HG03039 (cell line): ENCODE results near the gene RB1.

Experiments used
- ATAC-seq: cut with Tn5 transposase; IDR thresholded peaks from one replicate; pipeline ENCODE4 v1.9.1; 2021; ENCODE audit warnings: mild to moderate bottlenecking, moderate library complexity; ENCODE audit not compliant: unreplicated experiment

The RB1 gene

DNA sequence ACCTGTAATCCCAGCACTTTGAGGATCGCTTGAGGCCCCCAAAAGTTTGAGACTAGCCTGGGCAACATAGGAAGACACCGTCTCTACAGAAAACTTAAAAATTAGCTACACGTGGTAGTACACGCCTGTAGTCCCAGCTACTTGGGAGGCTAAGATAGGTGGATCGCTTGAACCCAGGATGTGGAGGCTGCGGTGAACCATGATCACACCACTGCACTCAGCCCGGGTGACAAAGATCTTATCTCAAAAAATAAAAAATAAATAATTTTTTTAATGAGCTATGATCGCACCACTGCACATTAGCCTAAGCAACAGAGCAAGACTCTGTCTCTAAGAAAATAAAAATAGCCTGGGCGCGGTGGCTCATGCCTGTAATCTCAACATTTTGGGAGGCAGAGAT is 222.7 kb downstream of the RB1 start:
- ATAC-seq, result no peak

DNA sequence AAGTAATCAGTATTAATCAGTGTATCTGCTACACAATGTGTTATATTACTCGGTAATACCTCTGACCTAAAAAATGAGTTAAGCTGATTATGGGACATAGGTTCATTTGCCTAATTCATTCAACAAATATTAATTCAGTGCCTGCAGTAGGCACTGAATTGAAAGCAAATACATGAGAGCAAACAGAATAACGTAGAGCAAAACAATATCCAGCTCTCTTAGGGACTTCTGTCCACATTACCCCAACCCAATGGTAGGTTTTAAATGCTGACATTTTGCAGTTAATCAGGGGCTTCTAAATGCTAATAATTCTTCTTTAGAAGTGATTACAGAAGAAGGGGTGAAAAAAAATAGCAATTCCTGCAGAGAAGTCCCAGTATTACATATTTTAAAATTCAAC is 224.4 kb downstream of the RB1 start:
- ATAC-seq, result no peak

DNA sequence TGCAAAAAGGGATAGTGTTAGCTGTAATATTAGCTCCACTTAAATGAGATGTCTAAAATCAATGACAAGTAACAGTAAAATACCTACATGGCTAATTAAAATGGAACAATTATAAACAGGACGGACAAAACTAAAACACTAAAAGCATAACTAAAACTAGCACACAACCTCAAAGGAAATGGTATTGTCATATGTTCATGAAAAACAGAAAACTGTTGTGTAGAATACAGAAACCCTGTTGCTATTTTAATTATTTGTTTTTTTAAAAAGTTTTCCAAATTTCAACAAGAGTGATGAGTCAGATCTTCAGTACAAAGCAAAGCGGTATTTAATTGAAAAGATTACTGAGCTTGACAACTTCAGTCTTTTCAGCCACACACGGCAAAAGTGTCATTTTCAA is 225.2 kb downstream of the RB1 start:
- ATAC-seq, result no peak

GRCh38 chr13:48530833-48531232 is 227.3 kb downstream of the RB1 start:
- ATAC-seq, result no peak
